Kidney (tissue), 14 donors: ENCODE results near the gene TRDMT1. TPM values are rescaled to one million over a fixed set of nuclear protein-coding genes. Genes with fewer than 3 reads are reported as not detected.
A peak's percentile ranks its signal among the peaks of the same experiment; 100 is the strongest.

Source experiments
- DNase-seq, 5 donors: peaks; one replicate each; pipeline ENCODE4 v3.0.0-alpha.2; 2013 to 2020
- FAIRE-seq: peaks from 2 replicates; lab custom pipeline; 2012; peaks lifted over from hg19 to GRCh38; lab: Jason Lieb, UNC
- H3K27ac ChIP-seq, 2 donors: one replicate each; pipeline ENCODE4 v1.7.0; 2013; ENCODE audit warnings: low read depth in 2 of 2, low read length in 2 of 2, inconsistent platforms in 1 of 2
- H3K27me3 ChIP-seq: one replicate; pipeline ENCODE4 v1.7.1; 2013; ENCODE audit warnings: low read length, inconsistent platforms; ENCODE audit not compliant: control insufficient read depth, insufficient read depth
- H3K36me3 ChIP-seq, 3 donors: one replicate each; pipeline versions ENCODE4 v1.7.0 to v1.7.1; 2013; ENCODE audit warnings: low read length in 3 of 3, control low read depth in 1 of 3, inconsistent platforms in 1 of 3; ENCODE audit not compliant: insufficient read depth in 3 of 3, control insufficient read depth in 2 of 3
- H3K4me1 ChIP-seq, 3 donors: one replicate each; pipeline versions ENCODE4 v1.7.0 to v1.7.1; 2013; ENCODE audit warnings: low read length in 3 of 3, inconsistent platforms in 1 of 3, low read depth in 1 of 3; ENCODE audit not compliant: control insufficient read depth in 2 of 3, insufficient read depth in 2 of 3
- H3K4me3 ChIP-seq, 3 donors: one replicate each; pipeline versions ENCODE4 v1.7.0 to v1.8.1; 2013; ENCODE audit warnings: low read length in 3 of 3, control low read depth in 1 of 3, inconsistent platforms in 1 of 3
- H3K9ac ChIP-seq, 3 donors: one replicate each; pipeline versions ENCODE4 v1.7.0 to v1.7.1; 2013; ENCODE audit warnings: low read length in 3 of 3, control low read depth in 1 of 3, inconsistent platforms in 1 of 3
- H3K9me3 ChIP-seq, 3 donors: one replicate each; pipeline versions ENCODE4 v1.7.0 to v1.7.1; 2013; ENCODE audit warnings: low read length in 3 of 3, control low read depth in 1 of 3, inconsistent platforms in 1 of 3; ENCODE audit not compliant: control insufficient read depth in 2 of 3, insufficient read depth in 1 of 3
- intact Hi-C: fragments of 100-400 bp; cut with DNase I; formaldehyde crosslinking; loops from one replicate; pipeline ENCODE4 v1.11.1; 2022
- polyA plus RNA-seq: library from polyadenylated mRNA; stranded (reverse); fragments of 350-450 nt; fragmentation: Illumina TruSeq; extraction: RNeasy Lipid Tissue Mini Kit (QIAGEN cat#74804); gene quantifications from one replicate; pipeline ENCODE4 v1.2.3, GENCODE V29; 2014; ENCODE audit warnings: low read depth, low replicate concordance; ENCODE audit not compliant: insufficient read depth
- total RNA-seq: library from RNA; stranded (reverse); fragmentation: NEBNext Ultra II Directional; extraction: Animal tissue kit (Norgen Biotek cat#: 25700); gene quantifications from one replicate; pipeline ENCODE4 v1.2.1, GENCODE V29; 2021
- TF ChIP-seq, protein P1 (sequence below): IDR thresholded peaks from 3 replicates; pipeline ENCODE4 v1.5.1; 2012; ENCODE audit warnings: mild to moderate bottlenecking, moderate library complexity, borderline replicate concordance; ENCODE audit not compliant: insufficient read depth; ENCODE audit errors: extremely low read depth
- donor health status: control.
- donor health status: control.
- donor health status: control.
- donor health status: control.
- donor health status: control.
- donor health status: DM: yes; HTN: yes; CAD: no.
- donor health status: Normal renal cell carcinoma (clear cell type).

Gene TRDMT1
- total and polyA plus RNA-seq, 2 donors from 2014 or later, result 2.0 to 11.0 TPM

DNA sequence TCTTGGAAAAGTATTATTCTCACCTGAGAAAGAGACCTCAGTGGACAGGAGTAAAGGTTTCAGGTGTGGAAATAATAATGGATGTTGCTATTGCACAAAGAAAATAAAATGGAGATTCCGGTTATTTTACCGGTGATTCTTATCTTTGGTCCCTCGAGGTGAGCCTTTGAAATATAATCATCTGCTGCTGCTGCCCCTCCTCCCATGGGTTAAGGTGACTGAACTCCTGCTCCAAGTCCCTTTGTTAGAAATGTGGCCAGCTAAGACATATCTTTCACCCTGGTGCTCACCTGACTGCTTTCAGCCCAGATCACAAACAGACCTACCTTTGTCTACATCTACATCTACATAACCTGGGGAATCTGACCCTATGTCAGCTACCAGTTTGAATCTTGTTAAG lies 77.5 kb downstream of the TRDMT1 start:
- TF ChIP-seq, protein P1, sequence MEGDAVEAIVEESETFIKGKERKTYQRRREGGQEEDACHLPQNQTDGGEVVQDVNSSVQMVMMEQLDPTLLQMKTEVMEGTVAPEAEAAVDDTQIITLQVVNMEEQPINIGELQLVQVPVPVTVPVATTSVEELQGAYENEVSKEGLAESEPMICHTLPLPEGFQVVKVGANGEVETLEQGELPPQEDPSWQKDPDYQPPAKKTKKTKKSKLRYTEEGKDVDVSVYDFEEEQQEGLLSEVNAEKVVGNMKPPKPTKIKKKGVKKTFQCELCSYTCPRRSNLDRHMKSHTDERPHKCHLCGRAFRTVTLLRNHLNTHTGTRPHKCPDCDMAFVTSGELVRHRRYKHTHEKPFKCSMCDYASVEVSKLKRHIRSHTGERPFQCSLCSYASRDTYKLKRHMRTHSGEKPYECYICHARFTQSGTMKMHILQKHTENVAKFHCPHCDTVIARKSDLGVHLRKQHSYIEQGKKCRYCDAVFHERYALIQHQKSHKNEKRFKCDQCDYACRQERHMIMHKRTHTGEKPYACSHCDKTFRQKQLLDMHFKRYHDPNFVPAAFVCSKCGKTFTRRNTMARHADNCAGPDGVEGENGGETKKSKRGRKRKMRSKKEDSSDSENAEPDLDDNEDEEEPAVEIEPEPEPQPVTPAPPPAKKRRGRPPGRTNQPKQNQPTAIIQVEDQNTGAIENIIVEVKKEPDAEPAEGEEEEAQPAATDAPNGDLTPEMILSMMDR, result no peak
- DNase-seq (no peak), FAIRE-seq (no peak)
- Histone ChIP-seq H3K9me3 (no peaks in the 10 kb centered on the region), H3K36me3 (peaks cover 0 to 17% (median 2%) of the 10 kb centered on the region in 3 donors), H3K9ac (no peak overlapping the region), H3K27me3 (no peaks in the 10 kb centered on the region), H3K4me3 (peak overlapping the region in 1 of 3 donors; percentile 49), H3K4me1 (no peaks in the 10 kb centered on the region), H3K27ac (no peak overlapping the region)
- intact Hi-C loops, result no loop called here

DNA sequence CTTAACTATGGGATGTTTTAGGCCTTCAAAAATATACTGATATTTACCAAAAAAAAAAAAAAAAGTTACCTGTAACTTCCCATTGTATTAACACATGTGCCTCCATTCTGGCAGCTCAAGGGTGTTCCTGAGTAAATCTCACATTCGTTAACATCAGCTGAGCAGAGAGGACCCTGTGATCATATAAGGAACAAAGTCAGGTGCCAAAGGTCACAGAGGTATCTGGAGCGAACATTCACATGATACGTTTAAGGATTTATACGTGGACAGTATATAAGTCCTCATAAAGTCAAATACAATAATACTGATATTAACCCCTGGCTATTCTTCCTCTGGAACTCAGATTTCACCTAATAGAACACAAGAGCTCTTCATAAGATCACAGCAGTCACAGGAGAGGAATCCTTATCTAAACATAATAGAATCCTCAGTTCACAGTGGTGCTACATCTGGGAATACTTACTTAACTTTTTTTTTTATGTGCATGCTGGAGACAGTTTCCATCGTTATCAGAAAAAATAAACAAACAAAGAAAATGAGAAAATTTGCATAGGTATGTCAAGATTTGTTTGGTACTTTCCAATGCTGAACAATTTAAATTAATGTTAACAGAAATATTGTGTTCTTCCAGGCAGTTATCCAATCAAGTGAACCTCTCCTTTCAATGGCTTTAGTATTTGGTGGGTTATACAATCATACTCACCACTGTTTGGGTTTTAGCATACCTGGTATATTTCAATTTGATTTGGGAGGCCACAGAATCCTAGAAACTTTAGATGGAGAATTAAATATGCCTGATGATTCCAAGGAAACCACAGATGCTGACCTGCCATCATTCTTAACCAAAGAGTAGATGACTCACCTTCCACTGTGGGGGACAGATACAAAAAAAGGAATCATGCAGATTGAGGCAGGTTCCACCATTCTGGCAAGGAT lies 78.5 kb downstream of the TRDMT1 start:
- TF ChIP-seq, protein P1, result no peak
- DNase-seq (no peak), FAIRE-seq (no peak)

DNA sequence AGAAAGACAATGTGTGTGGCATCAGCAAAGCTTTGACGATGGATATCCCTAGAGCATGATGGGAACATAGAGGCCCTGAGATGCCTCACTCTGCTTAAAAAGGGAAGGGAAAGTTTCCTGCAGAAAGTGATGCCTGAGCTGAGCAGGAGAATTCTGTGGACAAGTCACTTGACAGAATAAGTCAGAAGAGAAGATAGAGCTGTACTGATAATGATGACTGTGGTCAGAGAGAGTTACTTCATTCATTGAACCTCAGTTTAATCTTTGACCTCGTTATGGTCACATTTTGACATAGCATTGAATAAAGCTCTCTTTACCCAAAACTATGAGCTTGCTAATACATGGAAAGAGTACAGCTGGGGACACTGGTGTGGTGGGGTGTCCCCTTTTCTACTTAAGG lies 79.4 kb downstream of the TRDMT1 start:
- DNase-seq, result no peak
- Histone ChIP-seq H3K36me3 (peaks cover 0 to 11% (median 2%) of the 10 kb centered on the region in 3 donors), H3K9me3 (no peaks in the 10 kb centered on the region), H3K4me1 (peaks cover 0 to 4% (median 0%) of the 10 kb centered on the region in 3 donors), H3K27me3 (no peaks in the 10 kb centered on the region), H3K9ac (no peak overlapping the region), H3K27ac (no peak overlapping the region), H3K4me3 (no peak overlapping the region)
- no peak for FAIRE-seq
- intact Hi-C loops, result no loop called here
- TF ChIP-seq, protein P1, result no peak

More for the DNA sequence above, 78.5 kb downstream of the TRDMT1 start:
- Histone ChIP-seq H3K27ac (peak overlapping the region in 1 of 2 donors; percentile 29), H3K4me1 (peaks cover 0 to 1% (median 0%) of the 10 kb centered on the region in 3 donors), H3K36me3 (peaks cover 0 to 17% (median 2%) of the 10 kb centered on the region in 3 donors), H3K4me3 (peak overlapping the region in 1 of 3 donors; percentile 49), H3K9ac (no peak overlapping the region), H3K27me3 (no peaks in the 10 kb centered on the region), H3K9me3 (no peaks in the 10 kb centered on the region)
- intact Hi-C loops, result no loop called here
